ENCODE measurements around the gene GABRB1. TPM values are rescaled to one million over a fixed set of nuclear protein-coding genes. Genes with fewer than 3 reads are reported as not detected.

Gene GABRB1
- total and polyA plus RNA-seq, 12 donors, result 0.22 to 0.69 (median 0.48) TPM; not detected in 8

GRCh38 chr4:47045261-47045660, 13.9 kb downstream of the GABRB1 start:
- 72 to 94% (median 82%) methylated on average over 1 of the region's 1 CpG for WGBS, 4 donors

GRCh38 chr4:47049347-47049746, 18.0 kb downstream of the GABRB1 start:
- Histone ChIP-seq H3K27ac (no peak overlapping the region), H3K4me1 (replicated peaks in 1 of 2) (no peaks in the 10 kb centered on the region), H3K9me3 (replicated peaks in 1 of 3) (no peaks in the 10 kb centered on the region), H3K27me3 (no peaks in the 10 kb centered on the region), H3K36me3 (replicated peaks in 1 of 2) (no peaks in the 10 kb centered on the region), H3K4me3 (no peak overlapping the region)
- 35 to 53% (median 41%) methylated on average over 3 of the region's 3 CpGs for WGBS, 4 donors
- intact Hi-C loops (cut with DNase I), result no loop called here
- TF ChIP-seq POLR2A (IDR thresholded peaks at IDR 0.05), result no peak
- TF ChIP-seq, protein P1, sequence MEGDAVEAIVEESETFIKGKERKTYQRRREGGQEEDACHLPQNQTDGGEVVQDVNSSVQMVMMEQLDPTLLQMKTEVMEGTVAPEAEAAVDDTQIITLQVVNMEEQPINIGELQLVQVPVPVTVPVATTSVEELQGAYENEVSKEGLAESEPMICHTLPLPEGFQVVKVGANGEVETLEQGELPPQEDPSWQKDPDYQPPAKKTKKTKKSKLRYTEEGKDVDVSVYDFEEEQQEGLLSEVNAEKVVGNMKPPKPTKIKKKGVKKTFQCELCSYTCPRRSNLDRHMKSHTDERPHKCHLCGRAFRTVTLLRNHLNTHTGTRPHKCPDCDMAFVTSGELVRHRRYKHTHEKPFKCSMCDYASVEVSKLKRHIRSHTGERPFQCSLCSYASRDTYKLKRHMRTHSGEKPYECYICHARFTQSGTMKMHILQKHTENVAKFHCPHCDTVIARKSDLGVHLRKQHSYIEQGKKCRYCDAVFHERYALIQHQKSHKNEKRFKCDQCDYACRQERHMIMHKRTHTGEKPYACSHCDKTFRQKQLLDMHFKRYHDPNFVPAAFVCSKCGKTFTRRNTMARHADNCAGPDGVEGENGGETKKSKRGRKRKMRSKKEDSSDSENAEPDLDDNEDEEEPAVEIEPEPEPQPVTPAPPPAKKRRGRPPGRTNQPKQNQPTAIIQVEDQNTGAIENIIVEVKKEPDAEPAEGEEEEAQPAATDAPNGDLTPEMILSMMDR (IDR thresholded peaks at IDR 0.05), result no peak
- no peak for DNase-seq

More at GRCh38 chr4:47045261-47045660, 13.9 kb downstream of the GABRB1 start:
- intact Hi-C loops (cut with DNase I), result no loop called here
- no peak overlapping the region for H3K27ac ChIP-seq
- H3K4me3 ChIP-seq, result no peak overlapping the region
- H3K36me3 ChIP-seq (replicated peaks in 1 of 2), result no peaks in the 10 kb centered on the region
- TF ChIP-seq, protein P1 (IDR thresholded peaks at IDR 0.05), result no peak
- no peak for TF ChIP-seq POLR2A (IDR thresholded peaks at IDR 0.05)
- H3K4me1 ChIP-seq (replicated peaks in 1 of 2), result no peaks in the 10 kb centered on the region
- no peaks in the 10 kb centered on the region for H3K27me3 ChIP-seq
- H3K9me3 ChIP-seq (replicated peaks in 1 of 3), result no peaks in the 10 kb centered on the region
- no peak for DNase-seq

DNA sequence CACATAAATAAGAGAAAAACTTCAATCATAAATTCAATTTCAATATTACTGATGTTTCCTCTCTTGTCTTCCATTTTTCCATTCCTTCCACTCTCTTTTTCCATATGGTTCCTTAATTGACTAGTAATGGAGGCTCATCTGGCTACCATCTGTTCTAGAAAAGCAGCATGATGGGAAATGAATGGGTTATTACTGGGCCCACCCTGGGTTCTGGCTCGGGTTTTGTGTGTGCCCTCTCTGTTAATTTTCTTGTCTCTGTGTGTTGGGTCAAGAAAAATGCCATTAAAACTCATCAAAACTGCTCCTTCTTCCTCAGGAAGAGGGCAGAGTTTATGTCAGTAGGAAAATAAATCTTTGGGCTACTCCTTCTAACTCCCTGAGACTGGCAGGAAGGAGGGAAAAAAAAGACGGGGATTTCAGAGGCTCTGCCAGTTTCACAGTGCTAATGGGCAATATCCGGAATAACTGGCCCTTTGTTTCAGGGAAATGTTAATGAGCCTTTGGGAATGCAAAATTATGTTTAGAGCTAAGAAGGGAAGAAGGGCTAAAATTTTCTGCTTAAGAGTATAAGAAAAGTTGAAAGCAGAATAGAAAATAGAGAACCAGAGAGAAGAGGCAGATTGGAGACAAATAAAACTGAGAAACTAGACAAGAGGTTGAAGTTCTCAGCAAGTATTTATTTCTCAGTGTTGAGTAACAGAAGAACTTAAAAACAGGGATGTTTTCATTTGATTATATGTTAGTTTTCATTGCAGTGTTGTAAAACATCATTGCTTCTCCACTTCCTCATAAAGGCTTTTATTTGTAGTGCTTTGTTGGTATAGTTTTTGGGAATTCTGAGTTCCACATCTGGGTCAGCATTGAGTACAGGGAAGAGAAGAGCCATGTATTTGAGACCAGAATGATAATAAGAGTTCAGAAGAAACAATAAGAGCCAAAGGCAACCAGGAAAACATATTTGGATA, 19.7 kb downstream of the GABRB1 start:
- no peaks in the 10 kb centered on the region for H3K27me3 ChIP-seq
- H3K27ac ChIP-seq, result no peak overlapping the region
- no peaks in the 10 kb centered on the region for H3K9me3 ChIP-seq (replicated peaks in 1 of 3)
- no peaks in the 10 kb centered on the region for H3K36me3 ChIP-seq (replicated peaks in 1 of 2)
- no peak for DNase-seq
- intact Hi-C loops (cut with DNase I), result no loop called here
- WGBS, 4 donors, result 14 to 31% (median 22%) methylated on average over 3 of the region's 3 CpGs
- H3K4me1 ChIP-seq (replicated peaks in 1 of 2), result no peaks in the 10 kb centered on the region
- H3K4me3 ChIP-seq, result no peak overlapping the region
- TF ChIP-seq, protein P1 (IDR thresholded peaks at IDR 0.05), result no peak
- TF ChIP-seq POLR2A (IDR thresholded peaks at IDR 0.05), result no peak

GRCh38 chr4:47053485-47053884, 22.1 kb downstream of the GABRB1 start:
- WGBS, 4 donors, result 75 to 89% (median 79%) methylated on average over 2 of the region's 2 CpGs
- Histone ChIP-seq H3K4me1 (replicated peaks in 1 of 2) (no peaks in the 10 kb centered on the region), H3K36me3 (replicated peaks in 1 of 2) (no peaks in the 10 kb centered on the region), H3K4me3 (no peak overlapping the region), H3K9me3 (replicated peaks in 1 of 3) (no peaks in the 10 kb centered on the region), H3K27me3 (no peaks in the 10 kb centered on the region), H3K27ac (no peak overlapping the region)
- TF ChIP-seq, protein P1 (IDR thresholded peaks at IDR 0.05), result no peak
- no peak for TF ChIP-seq POLR2A (IDR thresholded peaks at IDR 0.05)
- DNase-seq, result no peak
- intact Hi-C loops (cut with DNase I), result no loop called here

All from adrenal gland (tissue), 12 donors.